BJ (cell line): ENCODE measurements around the gene ZNF506. TPM values are rescaled to one million over a fixed set of nuclear protein-coding genes. Genes with fewer than 3 reads are reported as not detected.
A peak's percentile ranks its signal among the peaks of the same experiment; 100 is the strongest.
"Not testable (repeated sequence)": the region's sequence is repeated elsewhere in the genome, so short reads cannot be mapped to it uniquely, and the experiment has no call there.

ENCODE experiments used
- CTCF ChIA-PET: fragments of 350-600 bp; formaldehyde crosslinking; extraction: SDS; loops from one replicate; lab custom pipeline; 2021; ENCODE audit warnings: antibody characterized with exemption, inconsistent platforms; lab: Yijun Ruan, JAX
- POLR2A ChIA-PET: fragments of 300-600 bp; sonication (Branson Sonifier 250); formaldehyde crosslinking; extraction: SDS; loops from one replicate; lab custom pipeline; 2021; ENCODE audit warnings: antibody characterized with exemption; lab: Charles Lee
- DNase-seq: peaks from one replicate; pipeline ENCODE4 v3.0.0-alpha.2; 2011; ENCODE audit warnings: low read depth
- H3K27me3 ChIP-seq: 2 replicates; pipeline ENCODE4 v1.6.0; 2011; ENCODE audit warnings: low read length; ENCODE audit not compliant: control insufficient read depth, insufficient read depth
- H3K36me3 ChIP-seq: 2 replicates; pipeline ENCODE4 v1.5.1; 2011; ENCODE audit warnings: low read length; ENCODE audit not compliant: control insufficient read depth, insufficient read depth
- H3K4me3 ChIP-seq: 2 replicates; pipeline ENCODE4 v1.5.1; 2011; ENCODE audit warnings: low read depth, mild to moderate bottlenecking, control low read depth, low read length
- polyA plus RNA-seq: library from polyadenylated mRNA; depleted of rRNA; stranded (reverse); fragments of >200 nt; gene quantifications from 2 replicates; pipeline ENCODE4 v1.2.3, GENCODE V29; 2011
- TF ChIP-seq, protein P1 (sequence below): IDR thresholded peaks from 2 replicates; pipeline ENCODE4 v1.5.1; 2011; ENCODE audit warnings: low read depth, mild to moderate bottlenecking, control low read depth, inconsistent platforms, low read length, moderate library complexity; ENCODE audit not compliant: insufficient read depth

Gene ZNF506
- polyA plus RNA-seq, 1 experiment, result 3.9 TPM

DNA sequence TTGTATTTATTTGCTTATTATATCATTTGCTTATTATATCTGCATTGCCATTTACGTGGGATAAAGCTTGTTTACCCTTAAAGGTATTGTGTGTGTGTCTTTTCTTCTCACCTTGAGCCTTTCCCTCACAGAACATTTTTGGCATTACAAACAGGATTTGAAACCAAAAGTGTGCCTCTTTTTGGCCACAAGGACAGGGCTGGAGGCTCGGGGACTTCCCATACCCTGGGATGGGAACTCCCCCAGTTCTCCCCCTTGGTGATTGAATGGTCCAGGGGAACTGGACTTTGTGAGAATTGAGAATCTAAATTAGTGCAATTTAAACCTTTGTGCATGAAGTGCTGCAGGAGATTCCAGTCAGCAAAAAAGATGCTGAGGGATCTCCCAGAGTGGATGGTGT lies 2.4 kb upstream of the ZNF506 start:
- TF ChIP-seq, protein P1, sequence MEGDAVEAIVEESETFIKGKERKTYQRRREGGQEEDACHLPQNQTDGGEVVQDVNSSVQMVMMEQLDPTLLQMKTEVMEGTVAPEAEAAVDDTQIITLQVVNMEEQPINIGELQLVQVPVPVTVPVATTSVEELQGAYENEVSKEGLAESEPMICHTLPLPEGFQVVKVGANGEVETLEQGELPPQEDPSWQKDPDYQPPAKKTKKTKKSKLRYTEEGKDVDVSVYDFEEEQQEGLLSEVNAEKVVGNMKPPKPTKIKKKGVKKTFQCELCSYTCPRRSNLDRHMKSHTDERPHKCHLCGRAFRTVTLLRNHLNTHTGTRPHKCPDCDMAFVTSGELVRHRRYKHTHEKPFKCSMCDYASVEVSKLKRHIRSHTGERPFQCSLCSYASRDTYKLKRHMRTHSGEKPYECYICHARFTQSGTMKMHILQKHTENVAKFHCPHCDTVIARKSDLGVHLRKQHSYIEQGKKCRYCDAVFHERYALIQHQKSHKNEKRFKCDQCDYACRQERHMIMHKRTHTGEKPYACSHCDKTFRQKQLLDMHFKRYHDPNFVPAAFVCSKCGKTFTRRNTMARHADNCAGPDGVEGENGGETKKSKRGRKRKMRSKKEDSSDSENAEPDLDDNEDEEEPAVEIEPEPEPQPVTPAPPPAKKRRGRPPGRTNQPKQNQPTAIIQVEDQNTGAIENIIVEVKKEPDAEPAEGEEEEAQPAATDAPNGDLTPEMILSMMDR, result no peak
- Histone ChIP-seq H3K27me3 (no peaks in the 10 kb centered on the region), H3K36me3 (no peaks in the 10 kb centered on the region), H3K4me3 (no peak overlapping the region)
- DNase-seq, result no peak
- CTCF ChIA-PET, result no interaction called here
- POLR2A ChIA-PET, result no interaction called here

- ChIA-PET CTCF (interaction anchor here (0.6 kb wide), 1 partner anchor 38 kb away, joined by 3 read pairs; no protein-coding TSS in a partner anchor), POLR2A (interaction anchor here (0.9 to 1.8 kb wide), 3 partner anchors 43 to 89 kb away, joined by 3 to 5 read pairs (median 4); partner anchors contain the start of genes ZNF14 and ZNF253)
- not testable (repeated sequence) for H3K27me3 ChIP-seq, DNase-seq, H3K36me3 ChIP-seq
- H3K4me3 ChIP-seq, result peak overlapping the region; percentile 56
Measured at GRCh38 chr19:19821976-19822375, 426 bp upstream of the ZNF506 start.

- CTCF ChIA-PET, result interaction anchor here (0.6 to 1.2 kb wide), 2 partner anchors 15 to 353 kb away, joined by 3 to 4 read pairs; no protein-coding TSS in a partner anchor
- POLR2A ChIA-PET, result interaction anchor here (0.9 to 1.8 kb wide), 3 partner anchors 45 to 88 kb away, joined by 3 to 5 read pairs (median 4); partner anchors contain the start of genes ZNF14 and ZNF253
- H3K4me3 ChIP-seq, result peak overlapping the region; percentile 56
- TF ChIP-seq, protein P1, result no peak
- DNase-seq, result no peak
- H3K27me3 ChIP-seq, result no peaks in the 10 kb centered on the region
- no peaks in the 10 kb centered on the region for H3K36me3 ChIP-seq
Measured at GRCh38 chr19:19820774-19821320, 703 bp downstream of the ZNF506 start.

- no peak for DNase-seq
- H3K36me3 ChIP-seq, result peaks cover 3% of the 10 kb centered on the region; the same call in 1 of the 2 replicates
- no peaks in the 10 kb centered on the region for H3K27me3 ChIP-seq
- TF ChIP-seq, protein P1, result no peak
- ChIA-PET CTCF (no interaction called here), POLR2A (no interaction called here)
- no peak overlapping the region for H3K4me3 ChIP-seq
Measured at GRCh38 chr19:19817357-19817756, 4.2 kb downstream of the ZNF506 start.

DNA sequence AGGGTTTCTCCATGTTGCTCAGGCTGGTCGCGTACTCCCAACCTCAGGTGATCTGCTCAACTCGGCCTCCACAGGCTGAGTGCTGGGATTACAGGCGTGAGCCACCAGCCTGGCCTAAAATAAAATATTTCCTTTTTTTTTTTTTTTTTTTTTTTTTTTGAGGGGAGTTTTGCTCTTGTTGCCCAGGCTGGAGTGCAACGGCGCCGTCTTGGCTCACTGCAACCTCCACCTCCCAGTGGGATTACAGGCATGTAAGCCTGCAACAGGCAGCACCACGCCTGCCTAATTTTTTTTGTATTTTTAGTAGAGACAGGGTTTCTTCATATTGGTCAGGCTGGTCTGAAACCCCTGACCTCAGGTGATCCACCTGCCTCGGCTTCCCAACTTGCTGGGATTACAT lies 4.9 kb downstream of the ZNF506 start:
- CTCF ChIA-PET, result no interaction called here
- POLR2A ChIA-PET, result no interaction called here
- peaks cover 3% of the 10 kb centered on the region; the same call in 1 of the 2 replicates for H3K36me3 ChIP-seq
- TF ChIP-seq, protein P1, result no peak
- H3K4me3 ChIP-seq, result no peak overlapping the region
- DNase-seq, result no peak
- no peaks in the 10 kb centered on the region for H3K27me3 ChIP-seq

GRCh38 chr19:19811999-19812398 lies 9.6 kb downstream of the ZNF506 start:
- POLR2A ChIA-PET, result not testable (repeated sequence)

More at GRCh38 chr19:19811999-19812398, 9.6 kb downstream of the ZNF506 start:
- H3K4me3 ChIP-seq, CTCF ChIA-PET, DNase-seq, H3K27me3 ChIP-seq, H3K36me3 ChIP-seq: not testable (repeated sequence)
